Transverse colon (tissue), 4 donors: Measurements from ENCODE around the gene TMEM88.

ENCODE experiments used
- EP300 ChIP-seq: sonication (generic); formaldehyde crosslinking; IDR thresholded peaks from one replicate; pipeline ENCODE4 v1.6.1; 2017; ENCODE audit warnings: antibody characterized with exemption, low read depth
- POLR2A ChIP-seq: fragments of 450-650 bp; IDR thresholded peaks from one replicate; pipeline ENCODE4 v1.6.1; 2016; ENCODE audit warnings: antibody characterized with exemption, mild to moderate bottlenecking, moderate library complexity
- POLR2AphosphoS5 ChIP-seq, 3 donors: sonication (generic); formaldehyde crosslinking; IDR thresholded peaks; one replicate each; pipeline ENCODE4 v1.6.1; 2016; ENCODE audit warnings: antibody characterized with exemption in 3 of 3
- TF ChIP-seq, protein P1 (sequence below), 5 experiments: fragments of 200-600 bp in 3 of 5; fragments of 450-650 bp in 2 of 5; sonication (generic) in 3 of 5; IDR thresholded peaks; 1 replicate in 2 of 5; 2 replicates in 3 of 5; pipeline ENCODE4 v1.5.1; 2016 to 2017; ENCODE audit warnings: antibody characterized with exemption in 5 of 5, inconsistent platforms in 3 of 5, mild to moderate bottlenecking in 2 of 5, moderate library complexity in 1 of 5

DNA sequence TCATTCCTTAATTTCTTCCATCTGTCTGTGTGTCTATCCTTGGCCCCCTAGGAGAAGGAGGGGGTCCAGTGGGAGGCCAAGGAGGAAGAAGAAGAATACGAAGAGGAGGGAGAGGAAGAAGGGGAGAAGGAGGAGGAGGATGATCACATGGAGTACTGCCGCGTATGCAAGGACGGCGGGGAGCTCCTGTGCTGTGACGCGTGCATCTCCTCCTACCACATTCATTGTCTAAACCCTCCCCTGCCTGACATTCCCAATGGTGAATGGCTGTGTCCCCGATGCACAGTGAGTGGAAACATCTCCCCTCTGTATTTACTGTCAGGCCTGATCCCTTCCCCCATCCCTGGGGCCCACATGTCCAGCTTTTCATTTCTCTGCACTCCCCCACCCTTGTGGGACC, 40.0 kb downstream of the TMEM88 start:
- TF ChIP-seq, protein P1, sequence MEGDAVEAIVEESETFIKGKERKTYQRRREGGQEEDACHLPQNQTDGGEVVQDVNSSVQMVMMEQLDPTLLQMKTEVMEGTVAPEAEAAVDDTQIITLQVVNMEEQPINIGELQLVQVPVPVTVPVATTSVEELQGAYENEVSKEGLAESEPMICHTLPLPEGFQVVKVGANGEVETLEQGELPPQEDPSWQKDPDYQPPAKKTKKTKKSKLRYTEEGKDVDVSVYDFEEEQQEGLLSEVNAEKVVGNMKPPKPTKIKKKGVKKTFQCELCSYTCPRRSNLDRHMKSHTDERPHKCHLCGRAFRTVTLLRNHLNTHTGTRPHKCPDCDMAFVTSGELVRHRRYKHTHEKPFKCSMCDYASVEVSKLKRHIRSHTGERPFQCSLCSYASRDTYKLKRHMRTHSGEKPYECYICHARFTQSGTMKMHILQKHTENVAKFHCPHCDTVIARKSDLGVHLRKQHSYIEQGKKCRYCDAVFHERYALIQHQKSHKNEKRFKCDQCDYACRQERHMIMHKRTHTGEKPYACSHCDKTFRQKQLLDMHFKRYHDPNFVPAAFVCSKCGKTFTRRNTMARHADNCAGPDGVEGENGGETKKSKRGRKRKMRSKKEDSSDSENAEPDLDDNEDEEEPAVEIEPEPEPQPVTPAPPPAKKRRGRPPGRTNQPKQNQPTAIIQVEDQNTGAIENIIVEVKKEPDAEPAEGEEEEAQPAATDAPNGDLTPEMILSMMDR (IDR thresholded peaks at IDR 0.05) = no peak
- TF ChIP-seq EP300 = no peak
- TF ChIP-seq POLR2AphosphoS5 (IDR thresholded peaks at IDR 0.05) = no peak
- TF ChIP-seq POLR2A = no peak
